Measurements from ENCODE around the gene TTC24. TPM values are rescaled to one million over a fixed set of nuclear protein-coding genes. Genes with fewer than 3 reads are reported as not detected.

TTC24 gene
- under 1 TPM in 1 of 2 donors, not detected in 1; 0.36 TPM for total RNA-seq
- polyA plus RNA-seq: not detected
- long read RNA-seq, donor 1: 0 reads
- long read RNA-seq, donor 2: 0 reads

- WGBS, 2 donors: 78 to 79% methylated on average over 5 of the region's 5 CpGs
These were observed at the start of gene TTC24 for GRCh38 chr1:156579472-156579871. Gene TTC24 (plus strand): TSS chr1:156579723. CDS start chr1:156581365, 1,642 bp downstream.

GRCh38 chr1:156530006-156530405, 49.5 kb upstream of the TTC24 start:
- no peak overlapping the region for H3K4me3 ChIP-seq (ENCODE audit: low read length in 2 of 2)
- DNase-seq (no peak), ATAC-seq (ENCODE audit: low FRiP score) (no peak)
- WGBS, 2 donors: 96 to 97% methylated on average over 18 of the region's 18 CpGs
- H3K36me3 ChIP-seq (ENCODE audit: control insufficient read depth in 1 of 2, insufficient read depth in 2 of 2, low read length in 1 of 2): no peaks in the 10 kb centered on the region
- H3K27me3 ChIP-seq (ENCODE audit: control insufficient read depth in 1 of 2, insufficient read depth in 2 of 2, low read length in 1 of 2): no peaks in the 10 kb centered on the region
- intact Hi-C loops (cut with DNase I): no loop called here
- no peak overlapping the region for H3K27ac ChIP-seq (ENCODE audit: low read depth in 1 of 2, low read length in 2 of 2)
- no peaks in the 10 kb centered on the region for H3K9me3 ChIP-seq (ENCODE audit: control insufficient read depth, low read length)
- H3K4me1 ChIP-seq (ENCODE audit: control insufficient read depth in 1 of 2, insufficient read depth in 2 of 2, low read length in 2 of 2): no peaks in the 10 kb centered on the region

More at GRCh38 chr1:156579472-156579871, at the start of gene TTC24:
- Histone ChIP-seq H3K27ac (ENCODE audit: low read depth in 1 of 2, low read length in 2 of 2) (no peak within 1 kb of the TSS), H3K4me3 (ENCODE audit: low read length in 2 of 2) (no peak within 1 kb of the TSS), H3K4me1 (ENCODE audit: control insufficient read depth in 1 of 2, insufficient read depth in 2 of 2, low read length in 2 of 2) (no peaks in the 10 kb centered on the region), H3K36me3 (ENCODE audit: control insufficient read depth in 1 of 2, insufficient read depth in 2 of 2, low read length in 1 of 2) (no peaks in the 10 kb centered on the region), H3K27me3 (ENCODE audit: control insufficient read depth in 1 of 2, insufficient read depth in 2 of 2, low read length in 1 of 2) (no peaks in the 10 kb centered on the region), H3K9me3 (ENCODE audit: control insufficient read depth, low read length) (no peaks in the 10 kb centered on the region)
- ATAC-seq (ENCODE audit: low FRiP score) (no peak), DNase-seq (peak in 1 of 2 donors; percentile 10)
- intact Hi-C loops (cut with DNase I): no loop called here

- H3K9me3 ChIP-seq (ENCODE audit: control insufficient read depth, low read length): no peaks in the 10 kb centered on the region
- WGBS, 2 donors: 93 to 96% methylated on average over 4 of the region's 4 CpGs
- no peak overlapping the region for H3K4me3 ChIP-seq (ENCODE audit: low read length in 2 of 2)
- ATAC-seq (ENCODE audit: low FRiP score) (no peak), DNase-seq (no peak)
- H3K4me1 ChIP-seq (ENCODE audit: control insufficient read depth in 1 of 2, insufficient read depth in 2 of 2, low read length in 2 of 2): no peaks in the 10 kb centered on the region
- no peak overlapping the region for H3K27ac ChIP-seq (ENCODE audit: low read depth in 1 of 2, low read length in 2 of 2)
- intact Hi-C loops (cut with DNase I): no loop called here
- H3K27me3 ChIP-seq (ENCODE audit: control insufficient read depth in 1 of 2, insufficient read depth in 2 of 2, low read length in 1 of 2): no peaks in the 10 kb centered on the region
- no peaks in the 10 kb centered on the region for H3K36me3 ChIP-seq (ENCODE audit: control insufficient read depth in 1 of 2, insufficient read depth in 2 of 2, low read length in 1 of 2)
These were observed 47.1 kb upstream of the TTC24 start for GRCh38 chr1:156532374-156532773.

GRCh38 chr1:156533568-156534220, 45.8 kb upstream of the TTC24 start:
- 82 to 87% methylated on average over 11 of the region's 11 CpGs for WGBS, 2 donors
- Histone ChIP-seq H3K9me3 (ENCODE audit: control insufficient read depth, low read length) (no peaks in the 10 kb centered on the region), H3K27ac (ENCODE audit: low read depth in 1 of 2, low read length in 2 of 2) (no peak overlapping the region), H3K36me3 (ENCODE audit: control insufficient read depth in 1 of 2, insufficient read depth in 2 of 2, low read length in 1 of 2) (no peaks in the 10 kb centered on the region), H3K4me3 (ENCODE audit: low read length in 2 of 2) (no peak overlapping the region), H3K27me3 (ENCODE audit: control insufficient read depth in 1 of 2, insufficient read depth in 2 of 2, low read length in 1 of 2) (no peaks in the 10 kb centered on the region), H3K4me1 (ENCODE audit: control insufficient read depth in 1 of 2, insufficient read depth in 2 of 2, low read length in 2 of 2) (no peaks in the 10 kb centered on the region)
- intact Hi-C loops (cut with DNase I): no loop called here
- no peak for DNase-seq
- ATAC-seq (ENCODE audit: low FRiP score): no peak

GRCh38 chr1:156534424-156535060, 45.0 kb upstream of the TTC24 start:
- H3K36me3 ChIP-seq (ENCODE audit: control insufficient read depth in 1 of 2, insufficient read depth in 2 of 2, low read length in 1 of 2): no peaks in the 10 kb centered on the region
- DNase-seq (no peak), ATAC-seq (ENCODE audit: low FRiP score) (no peak)
- WGBS, 2 donors: 93 to 97% methylated on average over 12 of the region's 12 CpGs
- no peaks in the 10 kb centered on the region for H3K9me3 ChIP-seq (ENCODE audit: control insufficient read depth, low read length)
- no peaks in the 10 kb centered on the region for H3K4me1 ChIP-seq (ENCODE audit: control insufficient read depth in 1 of 2, insufficient read depth in 2 of 2, low read length in 2 of 2)
- intact Hi-C loops (cut with DNase I): no loop called here
- H3K4me3 ChIP-seq (ENCODE audit: low read length in 2 of 2): no peak overlapping the region
- H3K27ac ChIP-seq (ENCODE audit: low read depth in 1 of 2, low read length in 2 of 2): no peak overlapping the region
- no peaks in the 10 kb centered on the region for H3K27me3 ChIP-seq (ENCODE audit: control insufficient read depth in 1 of 2, insufficient read depth in 2 of 2, low read length in 1 of 2)

- Histone ChIP-seq H3K27ac (ENCODE audit: low read depth in 1 of 2, low read length in 2 of 2) (no peak overlapping the region), H3K27me3 (ENCODE audit: control insufficient read depth in 1 of 2, insufficient read depth in 2 of 2, low read length in 1 of 2) (no peaks in the 10 kb centered on the region), H3K9me3 (ENCODE audit: control insufficient read depth, low read length) (no peaks in the 10 kb centered on the region), H3K36me3 (ENCODE audit: control insufficient read depth in 1 of 2, insufficient read depth in 2 of 2, low read length in 1 of 2) (no peaks in the 10 kb centered on the region), H3K4me3 (ENCODE audit: low read length in 2 of 2) (no peak overlapping the region), H3K4me1 (ENCODE audit: control insufficient read depth in 1 of 2, insufficient read depth in 2 of 2, low read length in 2 of 2) (no peaks in the 10 kb centered on the region)
- intact Hi-C loops (cut with DNase I): no loop called here
- WGBS, 2 donors: 92 to 95% methylated on average over 9 of the region's 9 CpGs
- DNase-seq: no peak
- no peak for ATAC-seq (ENCODE audit: low FRiP score)
These were observed 42.5 kb upstream of the TTC24 start for GRCh38 chr1:156537027-156537426.

- intact Hi-C loops (cut with DNase I): no loop called here
These were observed 40.6 kb upstream of the TTC24 start for GRCh38 chr1:156538711-156539440.

GRCh38 chr1:156539818-156540355, 39.6 kb upstream of the TTC24 start:
- H3K9me3 ChIP-seq (ENCODE audit: control insufficient read depth, low read length): no peaks in the 10 kb centered on the region
- intact Hi-C loops (cut with DNase I): no loop called here
- ATAC-seq (ENCODE audit: low FRiP score): no peak
- no peak for DNase-seq
- no peak overlapping the region for H3K4me3 ChIP-seq (ENCODE audit: low read length in 2 of 2)
- no peak overlapping the region for H3K27ac ChIP-seq (ENCODE audit: low read depth in 1 of 2, low read length in 2 of 2)
- 87 to 91% methylated on average over 4 of the region's 4 CpGs for WGBS, 2 donors
- H3K4me1 ChIP-seq (ENCODE audit: control insufficient read depth in 1 of 2, insufficient read depth in 2 of 2, low read length in 2 of 2): no peaks in the 10 kb centered on the region
- no peaks in the 10 kb centered on the region for H3K36me3 ChIP-seq (ENCODE audit: control insufficient read depth in 1 of 2, insufficient read depth in 2 of 2, low read length in 1 of 2)
- no peaks in the 10 kb centered on the region for H3K27me3 ChIP-seq (ENCODE audit: control insufficient read depth in 1 of 2, insufficient read depth in 2 of 2, low read length in 1 of 2)

More at GRCh38 chr1:156538711-156539440, 40.6 kb upstream of the TTC24 start:
- ATAC-seq (ENCODE audit: low FRiP score) (no peak), DNase-seq (no peak)
- no peaks in the 10 kb centered on the region for H3K9me3 ChIP-seq (ENCODE audit: control insufficient read depth, low read length)
- H3K4me1 ChIP-seq (ENCODE audit: control insufficient read depth in 1 of 2, insufficient read depth in 2 of 2, low read length in 2 of 2): no peaks in the 10 kb centered on the region
- no peak overlapping the region for H3K27ac ChIP-seq (ENCODE audit: low read depth in 1 of 2, low read length in 2 of 2)
- H3K4me3 ChIP-seq (ENCODE audit: low read length in 2 of 2): no peak overlapping the region
- no peaks in the 10 kb centered on the region for H3K27me3 ChIP-seq (ENCODE audit: control insufficient read depth in 1 of 2, insufficient read depth in 2 of 2, low read length in 1 of 2)
- no peaks in the 10 kb centered on the region for H3K36me3 ChIP-seq (ENCODE audit: control insufficient read depth in 1 of 2, insufficient read depth in 2 of 2, low read length in 1 of 2)
- WGBS, 2 donors: 89 to 92% methylated on average over 10 of the region's 10 CpGs

All from aorta (tissue), 5 donors.